Neural progenitor cell (in vitro differentiated cells): ENCODE measurements around the gene ADAMTSL2. TPM values are rescaled to one million over a fixed set of nuclear protein-coding genes. Genes with fewer than 3 reads are reported as not detected.
"Not testable (repeated sequence)": the region's sequence is repeated elsewhere in the genome, so short reads cannot be mapped to it uniquely, and the experiment has no call there.

Source experiments
- DNase-seq: peaks from one replicate; pipeline ENCODE4 v3.0.0-alpha.2; 2016; ENCODE audit warnings: low spot score
- H2AFZ ChIP-seq: fragments of 200-600 bp; sonication (generic); replicated peaks from 2 replicates; pipeline ENCODE4 v1.6.1; 2016; ENCODE audit warnings: antibody characterized with exemption
- H3F3A ChIP-seq: fragments of 200-600 bp; sonication (generic); 2 replicates; pipeline ENCODE4 v1.6.1; 2016; ENCODE audit warnings: antibody characterized with exemption, low read depth
- H3K27ac ChIP-seq: fragments of 200-600 bp; sonication (generic); 2 replicates; pipeline ENCODE4 v1.5.1; 2016; ENCODE audit warnings: mild to moderate bottlenecking
- H3K27me3 ChIP-seq: fragments of 200-600 bp; sonication (generic); 2 replicates; pipeline ENCODE4 v1.6.1; 2016; ENCODE audit warnings: mild to moderate bottlenecking, moderate library complexity
- H3K36me3 ChIP-seq: fragments of 200-600 bp; sonication (generic); 2 replicates; pipeline ENCODE4 v1.5.1; 2016
- H3K4me1 ChIP-seq: fragments of 200-600 bp; sonication (generic); 2 replicates; pipeline ENCODE4 v1.6.1; 2016; ENCODE audit warnings: mixed run types
- H3K4me2 ChIP-seq: fragments of 200-600 bp; sonication (generic); 2 replicates; pipeline ENCODE4 v1.6.1; 2016
- H3K4me3 ChIP-seq: fragments of 200-600 bp; sonication (generic); 2 replicates; pipeline ENCODE4 v1.5.1; 2016
- H3K79me2 ChIP-seq: fragments of 200-600 bp; sonication (generic); 2 replicates; pipeline ENCODE4 v1.6.1; 2016; ENCODE audit warnings: low read depth
- H3K9ac ChIP-seq: fragments of 200-600 bp; sonication (generic); 2 replicates; pipeline ENCODE4 v1.6.1; 2016
- H3K9me3 ChIP-seq: fragments of 200-600 bp; sonication (generic); 2 replicates; pipeline ENCODE4 v1.5.1; 2016; ENCODE audit warnings: low read depth
- H4K20me1 ChIP-seq: fragments of 200-600 bp; sonication (generic); 2 replicates; pipeline ENCODE4 v1.6.1; 2016; ENCODE audit warnings: low read depth
- H3K27ac Mint-ChIP-seq: 3 replicates; pipeline ENCODE4 v1.8.0; 2021; ENCODE audit warnings: mixed read lengths
- H3K27me3 Mint-ChIP-seq: 2 replicates; pipeline ENCODE4 v1.8.0; 2022; ENCODE audit warnings: low read depth, mild to moderate bottlenecking, inconsistent platforms, moderate library complexity, mixed read lengths; ENCODE audit not compliant: insufficient read depth
- H3K36me3 Mint-ChIP-seq: 3 replicates; pipeline ENCODE4 v1.8.0; 2021; ENCODE audit warnings: mixed read lengths
- H3K4me1 Mint-ChIP-seq: 3 replicates; pipeline ENCODE4 v1.8.0; 2021; ENCODE audit warnings: mixed read lengths
- H3K4me3 Mint-ChIP-seq: 3 replicates; pipeline ENCODE4 v1.8.0; 2021; ENCODE audit warnings: mild to moderate bottlenecking, moderate library complexity, mixed read lengths
- H3K9me3 Mint-ChIP-seq: 3 replicates; pipeline ENCODE4 v1.8.0; 2020; ENCODE audit warnings: mixed read lengths
- EZH2 ChIP-seq: fragments of 200-600 bp; sonication (generic); IDR thresholded peaks from 2 replicates; pipeline ENCODE4 v1.6.1; 2017; ENCODE audit warnings: antibody characterized with exemption, mild to moderate bottlenecking, moderate library complexity
- EZH2phosphoT487 ChIP-seq: fragments of 200-600 bp; sonication (generic); IDR thresholded peaks from 2 replicates; pipeline ENCODE4 v1.6.1; 2017; ENCODE audit warnings: antibody characterized with exemption
- total RNA-seq: library from RNA; depleted of rRNA; stranded (reverse); fragments of >200 nt; gene quantifications from 2 replicates; pipeline ENCODE4 v1.2.3, GENCODE V29; 2015; ENCODE audit warnings: low replicate concordance
- TF ChIP-seq, protein P1 (sequence below): fragments of 200-600 bp; sonication (generic); IDR thresholded peaks from 2 replicates; pipeline ENCODE4 v1.5.1; 2017; ENCODE audit warnings: antibody characterized with exemption, mild to moderate bottlenecking

Gene ADAMTSL2
- total RNA-seq, 1 donor from 2014 or later: 0.30 TPM

DNA sequence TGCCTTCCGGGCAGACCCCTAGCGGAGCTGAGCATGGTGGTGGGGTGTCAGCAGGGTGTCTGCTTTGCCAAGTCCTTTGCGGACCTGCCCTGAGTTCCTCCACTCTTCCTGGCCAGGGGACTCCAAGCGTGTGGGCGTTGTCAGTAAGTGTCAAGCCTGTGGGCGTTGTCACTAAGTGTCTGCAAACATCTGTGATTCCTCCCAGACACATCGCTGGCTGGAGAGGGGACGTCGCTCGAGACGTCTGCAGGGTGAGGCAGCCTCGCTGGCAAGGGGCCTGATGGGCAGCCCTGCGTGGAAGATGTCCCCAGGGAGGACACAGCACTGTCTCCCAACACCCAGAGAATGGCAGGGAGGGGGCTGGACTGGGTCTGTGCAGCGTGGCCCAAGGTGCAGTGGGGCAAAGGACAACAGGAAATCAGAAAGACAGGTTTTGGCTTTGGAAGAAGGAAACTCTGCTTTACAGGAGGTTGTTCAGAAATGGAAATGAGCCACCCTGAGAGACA is 28.8 kb downstream of the ADAMTSL2 start:
- peaks cover 5% of the 10 kb centered on the region for H3F3A ChIP-seq
- no peak overlapping the region for H3K4me2 ChIP-seq
- peaks cover 4% of the 10 kb centered on the region for H3K9me3 Mint-ChIP-seq
- DNase-seq: no peak
- H3K27me3 ChIP-seq: no peaks in the 10 kb centered on the region
- H4K20me1 ChIP-seq: no peaks in the 10 kb centered on the region
- H3K4me1 Mint-ChIP-seq: peaks cover 45% of the 10 kb centered on the region
- H3K27ac Mint-ChIP-seq: peak overlapping the region; percentile 74
- no peaks in the 10 kb centered on the region for H3K79me2 ChIP-seq
- no peak overlapping the region for H3K9ac ChIP-seq
- no peaks in the 10 kb centered on the region for H3K27me3 Mint-ChIP-seq
- no peak overlapping the region for H3K27ac ChIP-seq
- peaks cover 6% of the 10 kb centered on the region for H3K4me1 ChIP-seq
- TF ChIP-seq EZH2 (no peak), EZH2phosphoT487 (no peak)
- TF ChIP-seq, protein P1, sequence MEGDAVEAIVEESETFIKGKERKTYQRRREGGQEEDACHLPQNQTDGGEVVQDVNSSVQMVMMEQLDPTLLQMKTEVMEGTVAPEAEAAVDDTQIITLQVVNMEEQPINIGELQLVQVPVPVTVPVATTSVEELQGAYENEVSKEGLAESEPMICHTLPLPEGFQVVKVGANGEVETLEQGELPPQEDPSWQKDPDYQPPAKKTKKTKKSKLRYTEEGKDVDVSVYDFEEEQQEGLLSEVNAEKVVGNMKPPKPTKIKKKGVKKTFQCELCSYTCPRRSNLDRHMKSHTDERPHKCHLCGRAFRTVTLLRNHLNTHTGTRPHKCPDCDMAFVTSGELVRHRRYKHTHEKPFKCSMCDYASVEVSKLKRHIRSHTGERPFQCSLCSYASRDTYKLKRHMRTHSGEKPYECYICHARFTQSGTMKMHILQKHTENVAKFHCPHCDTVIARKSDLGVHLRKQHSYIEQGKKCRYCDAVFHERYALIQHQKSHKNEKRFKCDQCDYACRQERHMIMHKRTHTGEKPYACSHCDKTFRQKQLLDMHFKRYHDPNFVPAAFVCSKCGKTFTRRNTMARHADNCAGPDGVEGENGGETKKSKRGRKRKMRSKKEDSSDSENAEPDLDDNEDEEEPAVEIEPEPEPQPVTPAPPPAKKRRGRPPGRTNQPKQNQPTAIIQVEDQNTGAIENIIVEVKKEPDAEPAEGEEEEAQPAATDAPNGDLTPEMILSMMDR: no peak
- H3K36me3 Mint-ChIP-seq: no peaks in the 10 kb centered on the region
- no peak overlapping the region for H2AFZ ChIP-seq
- no peak overlapping the region for H3K4me3 ChIP-seq
- no peak overlapping the region for H3K4me3 Mint-ChIP-seq
- no peaks in the 10 kb centered on the region for H3K9me3 ChIP-seq
- no peaks in the 10 kb centered on the region for H3K36me3 ChIP-seq

DNA sequence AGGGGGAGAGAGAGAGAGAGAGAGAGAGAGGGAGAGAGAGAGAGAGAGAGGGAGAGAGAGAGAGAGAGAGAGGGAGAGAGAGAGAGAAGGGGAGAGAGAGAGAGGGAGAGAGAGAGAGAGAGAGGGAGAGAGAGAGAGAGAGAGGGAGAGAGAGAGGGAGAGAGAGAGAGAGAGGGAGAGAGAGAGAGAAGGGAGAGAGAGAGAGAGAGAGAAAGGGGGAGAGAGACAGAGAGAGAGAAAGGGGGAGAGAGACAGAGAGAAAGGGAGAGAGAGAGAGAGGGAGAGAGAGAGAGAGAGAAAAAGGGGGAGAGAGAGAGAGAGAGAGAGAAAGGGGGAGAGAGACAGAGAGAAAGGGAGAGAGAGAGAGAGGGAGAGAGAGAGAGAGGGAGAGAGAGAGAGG is 29.3 kb downstream of the ADAMTSL2 start:
- H3K9me3 ChIP-seq, H3K27ac ChIP-seq, H2AFZ ChIP-seq, H3K27me3 ChIP-seq, H4K20me1 ChIP-seq, H3K36me3 ChIP-seq, H3F3A ChIP-seq, H3K36me3 Mint-ChIP-seq, H3K4me3 Mint-ChIP-seq, H3K79me2 ChIP-seq, H3K9me3 Mint-ChIP-seq, H3K4me1 ChIP-seq, H3K4me3 ChIP-seq, DNase-seq, H3K9ac ChIP-seq, H3K27me3 Mint-ChIP-seq, H3K4me2 ChIP-seq: not testable (repeated sequence)
- Mint-ChIP-seq H3K27ac (peak overlapping the region; percentile 74), H3K4me1 (peaks cover 40% of the 10 kb centered on the region)

DNA sequence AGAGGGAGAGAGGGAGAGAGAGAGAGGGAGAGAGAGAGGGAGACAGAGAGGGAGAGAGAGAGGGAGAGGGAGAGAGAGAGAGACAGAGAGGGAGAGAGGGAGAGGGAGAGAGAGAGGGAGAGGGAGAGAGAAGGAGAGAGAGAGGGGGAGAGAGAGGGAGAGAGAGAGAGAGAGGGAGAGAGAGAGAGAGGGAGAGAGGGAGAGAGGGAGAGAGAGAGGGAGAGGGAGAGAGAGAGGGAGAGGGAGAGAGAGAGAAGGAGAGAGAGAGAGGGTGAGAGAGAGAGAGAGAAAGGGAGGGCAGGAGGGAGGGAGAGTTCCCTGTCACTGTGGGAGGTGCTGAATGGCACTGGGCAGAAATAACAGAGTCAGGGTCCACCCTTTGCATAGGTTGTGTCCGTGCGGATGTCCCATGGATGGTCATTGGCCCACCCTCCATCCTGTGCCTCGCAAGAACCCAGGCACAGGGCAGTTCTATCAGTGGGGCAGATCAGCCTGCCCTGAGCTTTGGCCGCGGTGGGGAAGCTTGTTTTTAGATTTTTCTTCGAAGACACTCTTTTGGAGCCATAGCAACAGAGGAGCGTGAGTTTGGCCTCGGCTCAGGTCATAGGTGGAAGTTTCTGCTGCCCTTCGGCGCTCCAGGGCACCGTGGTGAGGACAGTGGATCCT is 30.1 kb downstream of the ADAMTSL2 start:
- peak overlapping the region; percentile 69 for H3K4me3 Mint-ChIP-seq
- Histone ChIP-seq H3K4me3 (no peak overlapping the region), H2AFZ (no peak overlapping the region), H3K36me3 (no peaks in the 10 kb centered on the region), H3K27ac (no peak overlapping the region), H3K4me1 (no peaks in the 10 kb centered on the region), H3K27me3 (no peaks in the 10 kb centered on the region), H4K20me1 (no peaks in the 10 kb centered on the region), H3K4me2 (no peak overlapping the region), H3K9me3 (no peaks in the 10 kb centered on the region), H3F3A (no peaks in the 10 kb centered on the region), H3K79me2 (no peaks in the 10 kb centered on the region), H3K9ac (no peak overlapping the region)
- peaks cover 4% of the 10 kb centered on the region for H3K9me3 Mint-ChIP-seq
- no peak for TF ChIP-seq EZH2
- no peak for TF ChIP-seq EZH2phosphoT487
- TF ChIP-seq, protein P1: no peak
- no peak for DNase-seq
- H3K27me3 Mint-ChIP-seq: peaks cover under 1% of the 10 kb centered on the region
- H3K36me3 Mint-ChIP-seq: no peaks in the 10 kb centered on the region
- peak overlapping the region; percentile 88 for H3K27ac Mint-ChIP-seq
- H3K4me1 Mint-ChIP-seq: peaks cover 35% of the 10 kb centered on the region

DNA sequence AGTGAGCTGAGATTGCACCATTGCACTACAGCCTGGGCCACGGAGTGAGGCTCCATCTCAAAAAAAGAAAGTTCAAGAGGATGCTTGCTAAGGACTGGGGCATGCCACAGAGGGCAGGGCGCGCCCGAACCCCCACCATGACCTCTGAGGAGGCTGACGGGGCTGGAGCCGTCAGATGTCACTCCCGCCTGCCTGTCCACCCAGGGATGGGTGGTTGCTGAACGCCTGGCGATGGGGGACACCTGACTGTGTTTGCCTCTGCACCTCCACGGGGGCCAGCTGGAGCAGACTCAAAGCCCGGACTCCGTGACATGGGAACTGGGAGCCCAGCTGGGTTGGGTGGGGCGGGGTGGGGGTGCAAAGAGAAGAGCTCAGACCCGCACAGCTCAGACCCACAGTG is 31.9 kb downstream of the ADAMTSL2 start:
- Mint-ChIP-seq H3K27ac (no peak overlapping the region), H3K9me3 (peaks cover 2% of the 10 kb centered on the region), H3K36me3 (no peaks in the 10 kb centered on the region), H3K4me1 (peaks cover 35% of the 10 kb centered on the region), H3K4me3 (no peak overlapping the region), H3K27me3 (peaks cover 4% of the 10 kb centered on the region)
- Histone ChIP-seq H3K4me1 (peaks cover 9% of the 10 kb centered on the region), H3K27me3 (no peaks in the 10 kb centered on the region), H3K9me3 (no peaks in the 10 kb centered on the region), H3K36me3 (no peaks in the 10 kb centered on the region), H3K4me2 (no peak overlapping the region), H4K20me1 (no peaks in the 10 kb centered on the region), H3K4me3 (no peak overlapping the region), H3K9ac (no peak overlapping the region), H3K79me2 (no peaks in the 10 kb centered on the region), H2AFZ (no peak overlapping the region), H3F3A (no peaks in the 10 kb centered on the region), H3K27ac (no peak overlapping the region)
- TF ChIP-seq EZH2phosphoT487 (no peak), EZH2 (no peak)
- TF ChIP-seq, protein P1: no peak
- no peak for DNase-seq
